HT1080 (cell line): Measurements from ENCODE around the gene CCT8. TPM values are rescaled to one million over a fixed set of nuclear protein-coding genes. Genes with fewer than 3 reads are reported as not detected.
A peak's percentile ranks its signal among the peaks of the same experiment; 100 is the strongest.

ENCODE experiments used
- DNase-seq: peaks from one replicate; pipeline ENCODE4 v3.0.0-alpha.2; 2015; ENCODE audit warnings: low read depth
- total RNA-seq: library from RNA; depleted of rRNA; stranded (reverse); fragments of >200 nt; shearing (Covaris generic); gene quantifications from 2 replicates; pipeline ENCODE4 v1.2.3, GENCODE V29; 2014

Gene CCT8
- total RNA-seq, 1 experiment from 2014 or later: 347 TPM

GRCh38 chr21:29078869-29079767 lies 5.7 kb upstream of the CCT8 start:
- DNase-seq: peak; percentile 64

- peak; percentile 44 for DNase-seq
Observed at GRCh38 chr21:29077651-29078090, 4.2 kb upstream of the CCT8 start.

- peak; percentile 70 for DNase-seq
Observed at GRCh38 chr21:29076731-29077640, 3.5 kb upstream of the CCT8 start.

- peak; percentile 82 for DNase-seq
Observed at GRCh38 chr21:29075706-29076466, 2.4 kb upstream of the CCT8 start.

- DNase-seq: no peak
Observed at GRCh38 chr21:29074783-29075182, 1.3 kb upstream of the CCT8 start.

GRCh38 chr21:29074007-29074376 lies 544 bp upstream of the CCT8 start:
- no peak for DNase-seq

GRCh38 chr21:29072873-29073221 lies 601 bp downstream of the CCT8 start:
- DNase-seq: peak; percentile 8

- DNase-seq: no peak
Observed at GRCh38 chr21:29064850-29065481, 8.5 kb downstream of the CCT8 start.

- DNase-seq: no peak
Observed at GRCh38 chr21:29056538-29057050, 16.9 kb downstream of the CCT8 start.

- no peak for DNase-seq
Observed at GRCh38 chr21:29056005-29056404, 17.4 kb downstream of the CCT8 start.

GRCh38 chr21:29055080-29055479 lies 18.4 kb downstream of the CCT8 start:
- DNase-seq: no peak

- DNase-seq: no peak
Observed at GRCh38 chr21:29053656-29054055, 19.8 kb downstream of the CCT8 start.

- DNase-seq: no peak
Observed at GRCh38 chr21:29053011-29053553, 20.4 kb downstream of the CCT8 start.

GRCh38 chr21:29052224-29052623 lies 21.2 kb downstream of the CCT8 start:
- DNase-seq: no peak

GRCh38 chr21:29034678-29035077 lies 38.8 kb downstream of the CCT8 start:
- DNase-seq: no peak

- DNase-seq: no peak
Observed at GRCh38 chr21:29033871-29034270, 39.6 kb downstream of the CCT8 start.

GRCh38 chr21:29033301-29033700 lies 40.1 kb downstream of the CCT8 start:
- DNase-seq: no peak

GRCh38 chr21:29030909-29031308 lies 42.5 kb downstream of the CCT8 start:
- no peak for DNase-seq

- no peak for DNase-seq
Observed at GRCh38 chr21:29029524-29029923, 43.9 kb downstream of the CCT8 start.

GRCh38 chr21:29025328-29025713 lies 48.1 kb downstream of the CCT8 start:
- DNase-seq: peak; percentile 8
